ENCODE measurements around the gene STIM1.
"Not testable (repeated sequence)": the region's sequence is repeated elsewhere in the genome, so short reads cannot be mapped to it uniquely, and the experiment has no call there.

STIM1 gene

GRCh38 chr11:4030197-4030596 is 174.7 kb downstream of the STIM1 start:
- no peak for DNase-seq

DNA sequence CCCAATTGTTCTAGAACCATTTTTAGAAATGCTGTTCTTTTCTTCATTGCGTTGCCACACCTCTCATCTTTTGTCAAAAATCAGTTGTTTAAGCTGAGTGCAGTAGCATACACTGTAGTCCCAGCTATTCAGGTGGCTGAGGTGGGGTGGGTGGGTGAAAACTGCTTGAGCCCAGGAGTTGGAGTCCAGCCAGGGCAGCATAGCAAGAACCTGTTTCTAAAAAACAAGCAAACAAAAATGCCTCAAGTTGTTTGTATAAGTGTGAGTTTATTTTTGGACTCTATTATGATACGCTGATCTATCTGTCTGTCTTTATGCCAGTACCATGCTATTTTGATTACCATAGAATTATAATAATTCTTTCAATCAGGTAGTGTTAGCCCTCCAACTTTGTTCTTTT is 176.6 kb downstream of the STIM1 start:
- DNase-seq, result no peak

- no peak for DNase-seq
Observed at GRCh38 chr11:4035985-4036384, 180.5 kb downstream of the STIM1 start.

GRCh38 chr11:4039011-4039410 is 183.5 kb downstream of the STIM1 start:
- no peak for DNase-seq

GRCh38 chr11:4040461-4040860 is 185.0 kb downstream of the STIM1 start:
- no peak for DNase-seq

DNA sequence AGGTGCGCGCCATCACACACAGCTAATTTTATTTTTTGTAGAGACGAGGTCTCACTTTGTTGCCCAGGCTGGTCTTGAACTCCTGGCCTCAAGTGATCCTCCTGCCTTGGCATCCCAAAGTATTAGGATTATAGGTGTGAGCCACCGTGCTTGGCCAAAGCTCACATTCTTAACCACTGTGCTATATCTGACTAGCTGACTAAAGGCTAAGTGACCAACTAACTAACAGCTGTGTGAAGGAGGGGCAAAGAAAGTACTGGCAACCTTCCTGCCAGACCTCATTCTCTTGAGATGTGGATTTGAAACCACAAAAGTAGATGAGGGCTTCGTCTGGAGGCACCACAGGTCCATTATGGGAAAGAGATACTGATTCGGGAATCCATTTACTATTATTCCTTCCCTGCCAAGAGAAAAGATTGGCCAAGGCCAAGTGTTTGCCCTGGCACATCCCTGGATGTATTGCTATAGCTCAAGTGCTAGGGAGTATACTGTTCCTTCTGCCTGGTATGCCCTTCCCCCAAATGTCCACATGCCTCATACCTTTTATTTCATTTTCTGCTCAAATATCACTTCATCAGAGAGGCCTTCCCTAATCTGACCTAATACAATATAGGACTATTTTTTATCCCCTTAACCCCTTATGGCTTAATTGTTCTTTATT is 186.4 kb downstream of the STIM1 start:
- no peak for DNase-seq

DNA sequence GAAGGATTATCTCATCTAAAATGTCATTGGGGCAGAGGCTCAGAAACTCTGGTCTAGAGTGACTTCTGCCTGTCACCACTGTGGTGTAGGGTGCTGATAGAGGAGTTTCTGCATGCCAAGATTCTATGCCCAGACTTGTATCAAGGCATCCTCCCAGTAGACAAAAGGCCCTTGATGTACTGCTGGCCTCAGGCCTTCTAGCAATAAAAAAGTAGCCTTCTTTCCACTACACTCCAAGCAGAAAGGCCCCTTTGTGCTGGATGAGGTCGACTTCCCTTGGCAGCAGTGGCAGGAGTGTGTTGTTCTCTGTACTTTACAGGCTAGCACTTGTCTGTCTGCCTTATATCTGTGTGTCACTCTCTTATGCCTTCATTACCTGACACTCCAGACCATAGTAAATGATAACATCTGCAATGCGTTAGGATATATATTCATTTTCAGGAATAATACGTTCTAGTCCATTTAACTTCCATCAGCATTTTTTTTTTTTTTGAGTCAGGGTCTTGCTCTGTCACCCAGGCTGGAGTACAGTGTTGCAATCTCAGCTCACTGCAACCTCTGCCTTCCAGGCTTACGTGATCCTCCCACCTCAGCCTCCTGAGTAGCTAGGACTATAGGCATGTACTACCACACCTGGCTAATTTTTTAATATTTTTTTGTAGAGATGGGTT is 189.6 kb downstream of the STIM1 start:
- DNase-seq, result peak in 1 of 5 experiments; percentile 38

- no peak for DNase-seq
Observed at GRCh38 chr11:4048340-4048739, 192.9 kb downstream of the STIM1 start.

GRCh38 chr11:4049006-4049405 is 193.5 kb downstream of the STIM1 start:
- peak in 1 of 5 experiments; percentile 18 for DNase-seq

DNA sequence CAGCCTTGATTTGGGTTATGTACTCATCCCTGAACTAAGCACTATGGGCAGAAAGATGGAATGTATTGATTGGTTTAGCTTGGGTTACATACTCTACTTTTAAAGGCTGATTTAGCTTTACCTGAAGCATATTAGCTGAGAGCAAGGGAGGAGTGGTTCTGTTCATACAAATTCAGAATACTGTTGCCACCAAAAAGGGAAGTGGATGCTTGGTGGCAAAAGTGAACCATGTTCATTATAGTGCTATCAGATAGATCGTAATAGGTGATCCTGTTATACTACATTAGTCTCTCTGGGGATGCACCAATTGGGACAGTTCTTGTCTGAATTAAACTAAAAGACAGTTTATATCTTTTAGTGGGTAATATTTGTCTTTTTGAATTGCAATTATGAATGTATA is 194.7 kb downstream of the STIM1 start:
- no peak for DNase-seq

- not testable (repeated sequence) for DNase-seq
Observed at GRCh38 chr11:4053200-4053599, 197.7 kb downstream of the STIM1 start.

DNA sequence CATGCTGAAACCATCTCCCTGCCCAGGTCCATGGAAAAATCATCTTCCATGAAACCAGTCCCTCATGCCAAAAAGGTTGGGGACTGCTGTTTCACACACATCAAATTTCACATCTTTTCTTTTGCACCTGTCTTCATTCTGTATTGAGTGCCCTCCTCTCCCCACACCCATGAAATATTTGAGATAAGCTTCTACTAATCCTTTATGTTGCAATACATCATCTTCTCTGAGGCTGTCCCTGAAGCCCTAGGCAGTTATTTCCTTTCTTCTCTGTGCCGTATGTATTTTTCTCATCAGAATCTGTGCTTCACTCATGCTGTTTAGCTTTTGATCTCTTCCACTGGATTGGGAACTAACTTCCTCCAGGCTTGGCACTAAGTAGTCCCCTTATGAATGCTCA is 199.2 kb downstream of the STIM1 start:
- no peak for DNase-seq

DNA sequence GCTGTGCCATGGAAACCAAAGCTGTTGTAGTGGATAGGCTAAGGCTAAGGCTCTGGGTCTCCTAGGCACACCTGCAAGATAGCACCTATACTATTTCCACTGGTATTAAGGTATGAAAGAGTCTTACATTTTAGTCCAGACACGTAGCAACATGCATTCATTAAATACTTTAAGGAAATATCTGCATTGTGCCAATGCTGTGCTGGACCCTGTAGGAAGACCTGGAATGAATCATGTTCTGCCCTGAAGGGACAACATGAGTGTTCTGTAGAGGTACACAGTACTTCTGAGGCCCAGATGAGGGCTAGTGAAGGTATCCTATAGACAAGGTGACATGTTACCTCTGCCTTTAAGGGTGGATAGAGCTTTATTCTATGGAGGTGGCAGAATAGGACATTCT is 204.0 kb downstream of the STIM1 start:
- no peak for DNase-seq

DNA sequence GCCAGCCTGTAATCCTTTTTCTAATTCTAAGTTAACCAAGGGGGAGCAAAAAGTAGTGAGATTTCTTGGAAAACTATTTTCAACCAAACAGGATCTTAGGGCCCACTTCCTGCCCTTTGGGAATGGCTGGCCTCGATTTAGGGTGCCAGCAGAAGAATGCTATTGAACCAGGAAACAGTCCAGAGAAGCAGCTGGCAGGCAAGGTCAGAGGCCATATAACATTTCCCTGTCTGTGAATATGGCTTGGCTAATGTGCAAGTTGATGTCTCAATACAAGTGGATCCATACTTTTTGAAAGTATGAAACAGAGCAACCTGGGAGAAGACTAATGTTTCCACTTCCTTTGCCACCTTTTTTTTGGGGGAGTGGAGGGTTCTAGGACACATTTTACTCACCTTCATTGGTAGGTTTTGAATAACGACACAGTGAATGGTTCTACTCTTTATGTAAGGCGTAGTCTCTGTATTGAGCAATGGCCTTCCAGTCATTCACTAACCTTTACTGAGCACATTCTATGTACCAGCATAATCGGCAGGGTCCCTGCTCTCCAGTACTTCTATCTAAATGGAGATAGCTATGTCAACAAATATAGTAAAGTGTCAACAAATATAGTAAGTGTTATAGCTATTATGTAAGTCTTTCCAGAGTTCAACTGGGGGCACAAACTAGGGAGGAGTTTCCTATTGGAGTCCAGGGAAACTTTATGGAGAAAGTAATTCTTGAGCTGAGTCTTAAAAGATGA is 204.9 kb downstream of the STIM1 start:
- no peak for DNase-seq

GRCh38 chr11:4061700-4062099 is 206.2 kb downstream of the STIM1 start:
- DNase-seq, result no peak

DNA sequence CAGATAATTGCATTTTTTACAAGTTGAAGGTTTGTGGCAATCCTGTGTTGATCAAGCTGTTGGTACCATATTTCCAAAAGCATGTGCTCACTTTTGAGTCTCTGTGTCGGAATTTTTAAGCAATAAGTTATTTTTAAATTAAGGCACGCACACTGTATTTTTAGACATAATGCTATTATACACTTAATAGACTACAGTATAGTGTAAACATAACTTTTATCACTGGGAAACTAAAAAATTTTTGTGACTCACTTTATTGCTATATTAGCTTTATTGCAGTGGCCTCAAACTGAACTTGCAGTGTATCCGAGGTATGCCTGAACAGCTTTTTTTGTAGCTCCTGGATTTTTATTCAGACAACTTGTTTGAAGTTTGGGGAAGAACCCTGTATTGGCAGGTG is 207.9 kb downstream of the STIM1 start:
- no peak for DNase-seq

- no peak for DNase-seq
Observed at GRCh38 chr11:4064278-4064955, 209.0 kb downstream of the STIM1 start.

- no peak for DNase-seq
Observed at GRCh38 chr11:4065086-4065485, 209.6 kb downstream of the STIM1 start.

DNA sequence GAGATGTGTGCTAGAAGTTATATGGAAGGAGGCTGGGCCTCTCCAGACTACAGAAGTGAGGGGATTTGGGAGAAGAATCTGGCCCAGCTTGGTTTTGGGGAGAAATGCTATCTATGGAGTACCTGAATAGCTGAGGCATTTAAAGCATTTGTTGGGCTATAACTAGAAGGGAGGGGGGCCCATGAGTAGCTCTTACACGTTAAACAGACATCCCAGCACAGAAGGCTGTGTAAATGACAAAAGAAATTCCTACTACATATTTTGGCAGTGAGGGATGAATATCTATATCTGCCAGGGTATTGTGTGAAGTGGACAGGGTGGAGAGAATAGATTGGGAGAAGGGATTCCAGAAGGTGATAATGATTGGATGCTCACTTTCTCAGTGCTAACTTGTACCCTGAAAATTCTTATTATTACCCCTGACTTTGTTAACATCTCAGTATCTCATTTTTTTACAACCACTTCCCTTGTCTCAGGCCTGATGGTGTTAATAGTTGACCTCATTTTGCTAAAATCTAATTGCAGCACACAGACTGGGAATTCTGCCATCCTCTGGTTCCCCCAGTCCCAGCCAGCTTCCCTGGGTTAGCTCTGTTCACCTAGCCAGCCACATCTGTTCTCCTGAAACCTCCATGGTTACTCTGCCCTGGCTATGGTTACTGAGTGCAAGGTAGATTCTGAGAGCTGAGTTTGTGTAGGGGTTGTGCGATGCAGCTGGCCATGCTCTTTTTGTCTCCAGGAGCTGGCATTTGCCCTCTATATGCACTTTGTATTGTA is 210.3 kb downstream of the STIM1 start:
- DNase-seq, result no peak

DNA sequence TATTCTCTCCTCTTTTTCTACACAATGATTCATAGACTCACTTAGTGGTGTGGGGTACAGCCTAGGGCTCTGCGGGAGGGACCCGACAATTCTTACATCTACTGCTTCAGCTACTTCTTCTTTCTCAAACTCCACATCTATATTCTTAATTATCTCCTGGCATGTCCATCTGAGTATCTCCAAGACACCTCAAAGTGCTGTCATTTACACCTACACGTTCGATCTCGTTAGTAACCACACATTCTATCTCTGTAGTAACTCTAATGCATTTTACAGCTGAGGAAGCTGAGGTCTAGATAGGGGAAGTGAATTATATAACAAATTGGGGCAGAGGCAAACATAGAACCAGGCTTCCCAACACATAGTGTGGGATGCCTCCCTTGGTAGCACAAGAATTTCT is 211.4 kb downstream of the STIM1 start:
- DNase-seq, result no peak

- no peak for DNase-seq
Observed at GRCh38 chr11:4068962-4069361, 213.5 kb downstream of the STIM1 start.

DNA sequence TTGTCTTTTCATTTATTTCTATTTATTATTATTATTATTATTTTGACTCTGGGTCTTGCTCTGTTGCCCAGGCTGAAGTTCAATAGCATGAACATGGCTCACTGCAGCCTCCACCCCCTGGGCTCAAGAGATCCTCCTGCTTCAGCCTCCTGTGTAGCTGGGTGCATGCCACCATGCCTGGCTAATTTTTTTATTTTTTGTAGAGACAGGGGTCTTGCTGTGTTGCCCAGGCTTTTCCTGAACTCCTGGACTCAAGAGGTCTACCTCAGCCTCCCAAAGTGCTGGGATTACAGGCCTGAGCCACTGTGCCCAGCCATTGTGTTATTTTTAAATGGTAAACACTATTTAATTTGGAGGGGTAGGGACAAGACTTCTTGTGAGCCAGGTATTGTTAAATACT is 215.9 kb downstream of the STIM1 start:
- no peak for DNase-seq

- DNase-seq, result no peak
Observed at GRCh38 chr11:4071914-4072313, 216.4 kb downstream of the STIM1 start.
